ENCODE data around the gene MIS18BP1.
"Not testable (repeated sequence)": the region's sequence is repeated elsewhere in the genome, so short reads cannot be mapped to it uniquely, and the experiment has no call there.

Gene MIS18BP1

DNA sequence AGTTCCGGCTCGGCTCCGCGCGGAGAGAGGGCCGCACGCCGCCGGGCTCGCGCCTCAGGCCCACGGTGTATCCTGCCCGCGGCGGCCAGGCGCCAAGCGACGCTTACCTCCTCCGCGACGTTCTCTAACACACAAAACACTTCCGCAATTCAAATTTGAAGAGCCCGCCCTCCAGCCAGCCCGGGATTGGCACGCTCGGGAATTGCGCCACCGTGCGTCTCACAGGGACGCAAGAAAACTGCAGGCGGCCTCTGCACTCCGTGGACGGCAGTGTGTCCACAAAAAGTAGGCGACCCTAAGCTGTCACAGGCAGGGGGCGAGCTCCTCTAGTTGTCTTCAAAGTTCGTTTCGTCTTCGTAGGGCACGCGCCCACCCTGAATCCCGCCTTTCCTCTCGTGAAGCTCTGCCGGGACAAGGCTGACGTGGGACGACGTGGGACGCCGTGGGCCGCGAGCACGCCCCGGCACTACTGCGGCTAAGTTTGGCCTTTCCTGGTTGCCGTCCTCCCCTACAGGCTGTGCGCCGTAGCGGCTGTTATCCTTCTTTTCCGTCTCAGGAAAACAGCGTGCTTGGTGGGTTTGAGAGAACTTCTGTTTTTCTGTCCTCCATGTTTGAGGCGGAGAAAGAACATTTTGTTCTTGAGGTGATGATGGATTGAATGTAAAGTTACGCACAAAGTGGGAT is at the start of gene MIS18BP1:
Gene MIS18BP1, minus strand, starts transcription at position 133 of the 684 bp plus-strand sequence. CDS start 5,916 bp downstream, outside the sequence.
- DNase-seq = peak; percentile 89

DNA sequence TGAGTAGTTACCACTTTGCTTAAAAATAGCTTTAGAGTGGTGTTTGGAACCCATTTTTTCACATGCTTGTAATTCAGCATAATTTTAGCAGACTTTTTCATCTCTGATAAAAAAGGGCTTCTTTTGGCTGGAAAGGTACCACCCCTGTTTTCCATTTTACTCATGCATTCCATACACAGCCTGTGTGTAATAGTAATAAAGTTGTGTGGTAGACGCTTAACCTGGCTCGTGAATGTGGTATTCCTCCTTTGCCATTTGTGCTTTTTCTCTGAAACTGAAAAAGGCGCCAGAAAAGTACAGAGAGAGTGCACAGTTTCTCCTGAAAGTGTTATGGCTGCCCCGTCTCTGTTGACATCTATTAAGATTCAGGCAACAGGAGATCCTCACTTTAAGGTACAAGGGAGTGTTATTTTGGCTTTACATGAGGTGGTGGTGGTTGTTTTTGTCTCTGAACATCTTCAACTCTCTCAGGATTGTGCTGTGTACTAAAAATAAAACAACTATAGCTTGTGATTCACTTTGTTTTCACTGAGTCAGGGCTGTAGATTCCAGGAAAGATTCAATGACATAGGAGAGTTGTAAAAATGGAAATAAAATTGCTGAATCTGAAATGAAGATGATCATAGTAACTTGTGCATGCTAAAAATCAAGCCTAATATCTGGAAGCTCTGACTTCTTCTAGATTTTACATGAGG is 45.6 kb upstream of the MIS18BP1 start:
- no peak for DNase-seq

DNA sequence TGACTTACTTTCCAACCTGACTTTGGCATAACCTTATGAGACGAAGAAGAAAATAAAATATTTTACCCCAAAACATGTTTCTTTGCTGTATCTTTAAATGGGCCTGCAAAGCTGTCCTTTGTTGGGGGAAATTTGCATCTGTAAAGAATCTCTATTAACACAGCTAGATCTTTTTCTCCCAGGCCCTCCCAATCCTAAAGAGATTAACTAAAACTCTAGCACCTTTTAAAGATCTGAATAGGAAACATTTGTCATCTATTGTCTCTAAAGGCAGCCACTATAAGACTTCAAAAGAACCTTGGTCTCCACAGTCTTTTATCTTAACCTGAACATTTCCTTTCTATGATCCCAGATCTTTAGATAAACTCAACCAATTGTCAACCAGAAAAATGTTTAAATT is 41.8 kb upstream of the MIS18BP1 start:
- not testable (repeated sequence) for DNase-seq

DNA sequence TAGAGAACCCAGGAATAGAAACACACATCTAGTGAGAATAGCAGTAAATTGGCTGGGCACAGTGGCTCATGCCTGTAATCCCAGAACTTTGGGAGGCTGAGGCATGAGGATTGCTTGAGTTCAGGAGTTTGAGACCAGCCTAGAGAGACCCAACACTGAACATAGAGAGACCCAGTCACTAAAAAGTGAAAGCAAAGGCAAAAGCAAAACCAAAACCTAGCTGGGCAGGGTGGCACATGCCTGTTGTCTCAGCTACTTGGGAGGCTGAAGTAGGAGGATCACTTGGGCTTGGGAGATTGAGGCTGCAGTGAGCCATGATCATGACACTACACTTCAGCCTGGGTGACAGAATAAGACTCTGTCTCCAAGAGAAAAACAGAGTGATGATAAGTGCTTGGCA is 37.5 kb upstream of the MIS18BP1 start:
- DNase-seq = no peak

GRCh38 chr14:45287610-45288009 is 34.6 kb upstream of the MIS18BP1 start:
- DNase-seq = no peak

DNA sequence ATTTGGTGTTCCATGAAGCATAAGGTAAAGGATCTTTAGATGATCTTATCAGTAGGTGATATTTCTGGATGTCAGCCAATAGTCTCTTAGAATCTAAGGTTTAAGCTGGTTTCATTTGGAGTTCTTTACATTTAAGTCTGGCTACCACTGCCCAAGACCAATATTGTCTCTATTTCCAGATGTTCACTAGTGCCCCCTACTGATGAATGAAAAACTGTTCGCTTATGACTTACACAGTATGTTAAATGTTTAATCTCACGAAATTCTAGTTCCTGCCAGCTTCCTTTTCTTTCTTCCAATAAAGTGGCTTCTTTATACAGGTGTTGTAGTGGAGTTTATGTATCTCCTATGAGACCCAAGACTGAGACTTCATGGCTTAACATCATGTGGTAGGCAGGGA is 31.8 kb upstream of the MIS18BP1 start:
- DNase-seq = no peak

GRCh38 chr14:45281731-45282400 is 28.9 kb upstream of the MIS18BP1 start:
- not testable (repeated sequence) for DNase-seq

DNA sequence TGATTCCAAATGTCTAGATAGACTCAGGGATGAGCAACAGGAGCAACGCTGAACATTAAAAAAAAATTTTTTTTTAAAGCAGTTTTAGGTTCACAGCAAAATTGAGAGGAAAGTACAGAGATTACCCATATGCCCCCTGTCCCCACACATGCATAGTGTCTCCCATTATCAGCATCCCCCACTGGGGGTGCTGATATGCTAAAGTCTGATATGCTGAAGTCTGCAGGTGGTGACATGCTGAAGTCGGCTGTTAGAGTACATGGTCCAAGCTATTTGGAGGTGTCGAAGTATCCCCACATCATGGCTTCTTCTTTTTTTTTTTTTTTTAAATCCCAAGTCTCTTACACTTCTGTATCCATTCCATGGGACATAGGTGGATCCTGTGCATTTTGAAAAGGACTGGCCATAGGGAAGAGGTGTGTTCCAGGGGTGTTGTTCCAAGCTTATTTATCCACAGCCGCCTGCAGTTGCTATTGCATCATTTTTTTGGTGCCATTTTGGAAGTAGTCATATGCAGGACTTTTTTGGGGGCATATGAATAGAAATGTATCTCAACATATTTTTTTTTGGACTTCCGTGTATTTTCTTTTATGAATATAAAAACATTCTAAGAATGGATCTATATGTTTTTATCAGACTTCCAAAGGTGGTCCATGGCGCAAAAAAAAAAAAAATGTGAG is 19.0 kb upstream of the MIS18BP1 start:
- DNase-seq = no peak

GRCh38 chr14:45270031-45270430 is 17.0 kb upstream of the MIS18BP1 start:
- DNase-seq = no peak

DNA sequence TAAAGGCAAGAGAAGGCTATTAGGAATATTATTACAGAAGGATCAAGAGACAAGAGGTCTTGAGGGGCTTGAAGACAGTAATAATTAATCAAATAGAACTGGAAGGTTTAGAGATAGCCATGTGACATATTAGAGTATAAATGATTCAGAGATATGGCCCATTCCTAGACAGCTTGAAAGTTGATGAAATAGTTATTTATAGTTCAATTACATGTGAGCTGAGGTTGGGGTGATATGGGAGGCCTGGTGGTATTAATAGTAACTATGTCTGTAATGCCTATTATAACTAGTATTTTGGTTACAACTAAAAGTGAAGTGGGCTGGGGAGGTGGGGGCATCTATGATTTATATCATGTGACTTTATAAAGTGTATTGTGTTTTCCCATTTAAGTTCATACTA is 14.1 kb upstream of the MIS18BP1 start:
- DNase-seq = no peak

GRCh38 chr14:45262637-45263036 is 9.6 kb upstream of the MIS18BP1 start:
- DNase-seq = no peak

- no peak for DNase-seq
Measured at GRCh38 chr14:45261209-45261608, 8.2 kb upstream of the MIS18BP1 start.

DNA sequence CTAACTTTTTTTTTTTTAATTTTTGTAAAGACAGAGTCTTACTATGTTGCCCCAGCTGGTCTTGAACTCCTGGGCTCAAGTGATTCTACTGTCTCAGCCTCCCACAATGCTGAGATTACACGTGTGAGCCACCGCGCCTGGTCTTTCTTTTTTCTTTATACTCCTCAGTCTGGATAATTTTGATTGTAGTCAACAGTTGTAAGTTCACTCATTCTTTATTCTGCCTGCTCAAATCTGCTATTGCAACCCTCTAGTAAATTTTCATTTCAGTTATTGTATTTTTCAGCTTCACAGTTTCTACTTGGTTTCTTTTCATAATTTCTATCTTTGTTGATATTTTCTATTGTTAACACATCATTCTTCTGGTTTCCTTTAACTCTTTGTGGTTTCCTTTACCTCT is 5.8 kb upstream of the MIS18BP1 start:
- DNase-seq = no peak

- no peak for DNase-seq
Measured at GRCh38 chr14:45258073-45258472, 5.1 kb upstream of the MIS18BP1 start.

DNA sequence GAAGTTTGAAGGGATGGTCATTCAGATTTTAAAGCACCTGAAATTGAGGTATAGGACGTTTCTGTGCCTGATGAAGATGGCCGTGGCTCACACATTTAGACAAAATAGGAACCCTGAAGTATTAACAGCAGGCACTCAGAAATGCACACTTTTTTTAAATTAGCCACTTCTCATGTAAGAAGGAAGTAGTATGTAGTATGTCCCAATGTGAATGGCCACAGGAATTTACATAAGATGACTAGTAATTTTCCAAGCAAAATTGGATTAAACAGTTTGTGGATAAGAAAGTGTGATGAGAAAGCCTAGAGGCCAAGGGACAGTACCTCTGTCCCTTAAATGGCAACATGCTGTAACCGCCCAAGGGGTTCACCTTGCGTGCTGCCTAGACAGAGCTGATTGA is 1.8 kb upstream of the MIS18BP1 start:
- no peak for DNase-seq

DNA sequence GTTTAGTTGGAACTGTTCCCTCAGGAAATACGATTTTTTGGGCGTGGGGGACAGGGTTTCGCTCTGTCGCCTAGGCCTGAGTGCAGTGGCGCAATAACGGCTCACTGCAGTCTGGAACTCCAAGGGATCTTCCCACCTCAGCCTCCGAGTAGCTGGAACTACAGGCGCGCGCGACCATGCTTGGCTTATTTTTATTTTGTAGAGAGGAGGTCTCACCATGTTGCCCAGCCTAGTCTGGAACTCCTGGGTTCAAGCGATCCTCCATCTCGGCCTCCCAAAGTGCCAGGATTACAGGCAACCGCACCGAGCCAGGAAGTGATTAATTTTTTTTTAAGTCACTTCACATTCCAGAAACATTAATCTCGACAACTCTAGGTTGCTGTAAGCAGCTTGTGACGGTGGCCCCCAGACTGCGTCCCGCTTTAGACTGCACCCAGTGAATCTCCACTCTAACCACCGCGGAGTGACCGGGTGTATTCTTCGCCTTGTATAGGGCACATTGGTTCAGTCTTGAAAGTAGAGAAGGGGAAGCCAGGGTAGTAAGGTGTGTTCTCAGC is 830 bp upstream of the MIS18BP1 start:
- DNase-seq = no peak

- no peak for DNase-seq
Measured at GRCh38 chr14:45252366-45253069, 484 bp downstream of the MIS18BP1 start.

GRCh38 chr14:45251912-45252311 is 1.1 kb downstream of the MIS18BP1 start:
- no peak for DNase-seq

DNA sequence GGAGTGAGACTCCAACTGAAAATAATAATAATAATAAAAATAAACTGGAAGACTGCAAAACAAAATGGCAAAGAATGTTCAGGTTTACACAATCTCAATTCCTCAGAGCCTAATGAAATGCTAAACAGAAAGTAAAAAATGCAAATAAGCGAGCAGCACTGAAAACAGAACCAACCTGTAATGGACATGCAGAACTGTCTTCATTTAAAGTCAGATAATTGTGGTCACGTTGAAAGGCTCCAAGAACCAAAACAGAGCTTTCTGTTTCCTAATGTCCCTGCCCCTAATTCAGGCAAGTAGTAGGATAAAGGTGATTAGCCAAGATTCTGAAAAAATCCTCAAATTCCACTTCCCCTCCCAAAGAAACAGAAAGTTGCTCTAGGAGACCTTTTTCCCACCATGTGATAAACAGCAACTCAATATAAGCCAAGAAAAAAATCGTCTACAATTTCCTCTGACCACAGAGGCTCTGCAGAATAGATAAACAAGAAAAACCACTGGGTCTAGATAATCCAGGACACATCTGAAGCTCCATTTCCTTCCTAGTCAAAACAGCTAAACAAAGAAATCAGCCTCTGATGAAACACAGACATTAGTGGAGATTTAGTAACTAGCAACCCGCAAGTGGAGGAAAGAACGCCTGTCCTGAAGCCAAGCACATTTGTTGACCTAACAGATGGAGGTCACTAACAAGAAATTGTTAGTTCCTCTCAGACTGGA is 3.0 kb downstream of the MIS18BP1 start:
- DNase-seq = no peak

- no peak for DNase-seq
Measured at GRCh38 chr14:45247427-45247826, 5.6 kb downstream of the MIS18BP1 start.

GRCh38 chr14:45246691-45247090 is 6.3 kb downstream of the MIS18BP1 start:
- DNase-seq = no peak

DNA sequence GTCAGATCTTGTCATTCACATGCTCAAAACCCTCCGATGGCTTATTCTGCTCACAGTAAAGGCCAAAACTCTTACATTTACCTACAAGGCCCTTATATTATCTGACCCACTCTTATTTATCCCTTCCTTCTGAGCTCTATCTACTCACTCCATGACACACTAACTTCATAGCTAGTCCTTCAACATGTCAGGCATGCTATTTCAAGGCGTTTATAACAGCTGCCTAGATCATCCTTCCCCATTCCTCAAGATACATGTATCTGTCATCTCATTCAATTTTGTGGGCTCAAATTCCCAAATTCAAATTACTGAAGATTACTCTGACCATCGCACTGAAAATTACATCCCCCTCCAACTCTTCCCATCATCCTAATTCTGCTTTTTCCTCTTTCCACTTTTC is 6.9 kb downstream of the MIS18BP1 start:
- no peak for DNase-seq
